ENCODE measurements around the gene KRT74. TPM values are rescaled to one million over a fixed set of nuclear protein-coding genes. Genes with fewer than 3 reads are reported as not detected.
A peak's percentile ranks its signal among the peaks of the same experiment; 100 is the strongest.

KRT74 gene
- total RNA-seq, 1 experiment from 2014 or later = not detected

GRCh38 chr12:52521568-52522266 lies 51.9 kb downstream of the KRT74 start:
- no peaks in the 10 kb centered on the region for H3K27me3 Mint-ChIP-seq (ENCODE audit: low read depth)
- peak; percentile 24; the same call in 1 of the 2 replicates for ATAC-seq
- no peak for TF ChIP-seq TEAD4 (CRISPR knock-in tag; IDR thresholded peaks at IDR 0.05)
- no peak overlapping the region for H3K4me3 Mint-ChIP-seq
- no peaks in the 10 kb centered on the region for H3K9me3 Mint-ChIP-seq
- no peak overlapping the region for H3K27ac Mint-ChIP-seq
- no peaks in the 10 kb centered on the region for H3K36me3 Mint-ChIP-seq
- POLR2A ChIA-PET = no interaction called here
- no peak for DNase-seq (ENCODE audit: low spot score)
- CTCF ChIA-PET = interaction anchor here (0.8 to 3.5 kb wide), 15 partner anchors 9 to 459 kb away, joined by 3 to 24 read pairs (median 4); no protein-coding TSS in a partner anchor
- H3K4me1 Mint-ChIP-seq = peaks cover 7% of the 10 kb centered on the region

DNA sequence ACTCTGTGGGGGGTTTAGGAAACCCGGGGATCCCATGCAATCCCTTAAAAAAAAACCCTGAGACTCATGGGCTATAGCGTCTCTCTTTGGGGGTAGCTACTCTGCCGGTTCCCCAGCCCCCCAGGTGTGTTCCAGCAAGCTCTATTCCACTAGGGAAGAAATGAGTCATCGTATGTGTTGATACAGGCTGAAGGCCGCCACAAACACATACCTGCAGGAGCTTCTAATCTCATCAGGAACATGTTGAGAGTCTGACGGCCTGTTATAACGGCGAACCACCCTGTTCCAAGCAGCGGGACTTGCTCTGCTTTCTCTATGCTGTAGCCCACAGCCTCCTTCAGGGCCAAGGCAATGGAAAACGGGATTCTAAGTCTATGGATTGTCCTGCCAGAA lies 52.5 kb downstream of the KRT74 start:
- POLR2A ChIA-PET = no interaction called here
- H3K36me3 Mint-ChIP-seq = no peaks in the 10 kb centered on the region
- no peak overlapping the region for H3K27ac Mint-ChIP-seq
- CTCF ChIA-PET = interaction anchor here (0.8 to 3.5 kb wide), 16 partner anchors 9 to 460 kb away, joined by 3 to 24 read pairs (median 4); no protein-coding TSS in a partner anchor
- peaks cover 7% of the 10 kb centered on the region for H3K4me1 Mint-ChIP-seq
- H3K9me3 Mint-ChIP-seq = no peaks in the 10 kb centered on the region
- no peak overlapping the region for H3K4me3 Mint-ChIP-seq
- ATAC-seq = no peak
- no peaks in the 10 kb centered on the region for H3K27me3 Mint-ChIP-seq (ENCODE audit: low read depth)
- no peak for DNase-seq (ENCODE audit: low spot score)
- TF ChIP-seq TP53 (CRISPR knock-in tag; IDR thresholded peaks at IDR 0.05) = no peak
- TF ChIP-seq, protein P1, sequence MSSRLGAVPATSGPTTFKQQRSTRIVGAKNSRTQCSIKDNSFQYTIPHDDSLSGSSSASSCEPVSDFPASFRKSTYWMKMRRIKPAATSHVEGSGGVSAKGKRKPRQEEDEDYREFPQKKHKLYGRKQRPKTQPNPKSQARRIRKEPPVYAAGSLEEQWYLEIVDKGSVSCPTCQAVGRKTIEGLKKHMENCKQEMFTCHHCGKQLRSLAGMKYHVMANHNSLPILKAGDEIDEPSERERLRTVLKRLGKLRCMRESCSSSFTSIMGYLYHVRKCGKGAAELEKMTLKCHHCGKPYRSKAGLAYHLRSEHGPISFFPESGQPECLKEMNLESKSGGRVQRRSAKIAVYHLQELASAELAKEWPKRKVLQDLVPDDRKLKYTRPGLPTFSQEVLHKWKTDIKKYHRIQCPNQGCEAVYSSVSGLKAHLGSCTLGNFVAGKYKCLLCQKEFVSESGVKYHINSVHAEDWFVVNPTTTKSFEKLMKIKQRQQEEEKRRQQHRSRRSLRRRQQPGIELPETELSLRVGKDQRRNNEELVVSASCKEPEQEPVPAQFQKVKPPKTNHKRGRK (CRISPR knock-in tag; IDR thresholded peaks at IDR 0.05; ENCODE audit: borderline replicate concordance) = no peak
- no peak for TF ChIP-seq OVOL2 (CRISPR knock-in tag; IDR thresholded peaks at IDR 0.05; ENCODE audit: borderline replicate concordance)
- no peak for TF ChIP-seq NR1H2 (CRISPR knock-in tag; IDR thresholded peaks at IDR 0.05)
- no peak for TF ChIP-seq ATF2 (CRISPR knock-in tag; IDR thresholded peaks at IDR 0.05; ENCODE audit: borderline replicate concordance, low read depth)
- no peak for TF ChIP-seq EMX1 (CRISPR knock-in tag; IDR thresholded peaks at IDR 0.05)
- TF ChIP-seq ZNF396 (CRISPR knock-in tag; IDR thresholded peaks at IDR 0.05; ENCODE audit: borderline replicate concordance) = no peak
- TF ChIP-seq CTCF (IDR thresholded peaks at IDR 0.05) = no peak
- no peak for TF ChIP-seq FOXK1 (CRISPR knock-in tag; IDR thresholded peaks at IDR 0.05)
- TF ChIP-seq E2F1 (CRISPR knock-in tag; IDR thresholded peaks at IDR 0.05) = no peak
- TF ChIP-seq RORB (CRISPR knock-in tag; IDR thresholded peaks at IDR 0.05) = no peak
- TF ChIP-seq ESRRA (CRISPR knock-in tag; IDR thresholded peaks at IDR 0.05; ENCODE audit: borderline replicate concordance) = no peak
- TF ChIP-seq, protein P2, sequence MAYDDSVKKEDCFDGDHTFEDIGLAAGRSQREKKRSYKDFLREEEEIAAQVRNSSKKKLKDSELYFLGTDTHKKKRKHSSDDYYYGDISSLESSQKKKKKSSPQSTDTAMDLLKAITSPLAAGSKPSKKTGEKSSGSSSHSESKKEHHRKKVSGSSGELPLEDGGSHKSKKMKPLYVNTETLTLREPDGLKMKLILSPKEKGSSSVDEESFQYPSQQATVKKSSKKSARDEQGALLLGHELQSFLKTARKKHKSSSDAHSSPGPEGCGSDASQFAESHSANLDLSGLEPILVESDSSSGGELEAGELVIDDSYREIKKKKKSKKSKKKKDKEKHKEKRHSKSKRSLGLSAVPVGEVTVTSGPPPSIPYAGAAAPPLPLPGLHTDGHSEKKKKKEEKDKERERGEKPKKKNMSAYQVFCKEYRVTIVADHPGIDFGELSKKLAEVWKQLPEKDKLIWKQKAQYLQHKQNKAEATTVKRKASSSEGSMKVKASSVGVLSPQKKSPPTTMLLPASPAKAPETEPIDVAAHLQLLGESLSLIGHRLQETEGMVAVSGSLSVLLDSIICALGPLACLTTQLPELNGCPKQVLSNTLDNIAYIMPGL (CRISPR knock-in tag; IDR thresholded peaks at IDR 0.05) = no peak
- no peak for TF ChIP-seq NR2C2 (CRISPR knock-in tag; IDR thresholded peaks at IDR 0.05)
- TF ChIP-seq NFE2L1 (CRISPR knock-in tag; IDR thresholded peaks at IDR 0.05) = no peak
- TF ChIP-seq GRHL2 (CRISPR knock-in tag; IDR thresholded peaks at IDR 0.05; ENCODE audit: insufficient replicate concordance, severe bottlenecking) = no peak
- TF ChIP-seq CREM (CRISPR knock-in tag; IDR thresholded peaks at IDR 0.05) = no peak
